ENCODE measurements around the gene EVC.

The EVC gene

GRCh38 chr4:5710961-5711478, at the start of gene EVC:
Gene EVC, plus strand, starts transcription at chr4:5711201. Its CDS starts 180 bp downstream, at chr4:5711381.
- Mint-ChIP-seq H3K9me3 (ENCODE audit: low read depth) (peaks cover 6% of the 10 kb centered on the region), H3K4me3 (peak within 1 kb of the TSS; percentile 72), H3K4me1 (ENCODE audit: low read depth) (peaks cover 21% of the 10 kb centered on the region), H3K27me3 (peaks cover 25% of the 10 kb centered on the region), H3K36me3 (peaks cover 3% of the 10 kb centered on the region), H3K27ac (no peak within 1 kb of the TSS)

DNA sequence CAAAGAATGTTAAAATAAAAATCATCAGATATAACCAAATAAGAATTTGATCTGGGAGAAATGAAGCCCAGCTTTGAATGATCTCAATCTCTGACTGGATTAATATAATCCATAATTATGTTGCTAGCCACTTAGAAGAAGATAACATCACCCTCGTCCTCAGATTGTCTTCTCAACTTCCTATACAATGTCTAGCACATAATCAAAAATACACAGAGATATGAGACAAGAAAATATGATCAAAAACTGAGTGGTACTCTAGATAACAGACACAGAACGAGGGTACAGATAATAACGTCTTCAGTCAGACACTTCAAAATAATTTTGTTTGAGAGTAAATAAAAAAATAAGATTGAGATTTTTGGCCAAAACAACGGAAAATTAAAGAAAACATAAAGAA, 49.8 kb upstream of the EVC start:
- H3K36me3 Mint-ChIP-seq = peaks cover 4% of the 10 kb centered on the region
- no peaks in the 10 kb centered on the region for H3K4me1 Mint-ChIP-seq (ENCODE audit: low read depth)
- H3K9me3 Mint-ChIP-seq (ENCODE audit: low read depth) = peaks cover 14% of the 10 kb centered on the region
- H3K27ac Mint-ChIP-seq = no peak overlapping the region
- H3K27me3 Mint-ChIP-seq = no peaks in the 10 kb centered on the region
- H3K4me3 Mint-ChIP-seq = no peak overlapping the region

GRCh38 chr4:5662555-5662954, 48.4 kb upstream of the EVC start:
- no peak overlapping the region for H3K4me3 Mint-ChIP-seq
- no peaks in the 10 kb centered on the region for H3K4me1 Mint-ChIP-seq (ENCODE audit: low read depth)
- peaks cover 14% of the 10 kb centered on the region for H3K9me3 Mint-ChIP-seq (ENCODE audit: low read depth)
- H3K27me3 Mint-ChIP-seq = no peaks in the 10 kb centered on the region
- no peak overlapping the region for H3K27ac Mint-ChIP-seq
- peaks cover 4% of the 10 kb centered on the region for H3K36me3 Mint-ChIP-seq

GRCh38 chr4:5664778-5665177, 46.2 kb upstream of the EVC start:
- Mint-ChIP-seq H3K4me3 (no peak overlapping the region), H3K27me3 (no peaks in the 10 kb centered on the region), H3K27ac (no peak overlapping the region), H3K36me3 (peaks cover 4% of the 10 kb centered on the region), H3K4me1 (ENCODE audit: low read depth) (no peaks in the 10 kb centered on the region), H3K9me3 (ENCODE audit: low read depth) (peaks cover 18% of the 10 kb centered on the region)

- H3K9me3 Mint-ChIP-seq (ENCODE audit: low read depth) = peaks cover 9% of the 10 kb centered on the region
- H3K27ac Mint-ChIP-seq = no peak overlapping the region
- no peaks in the 10 kb centered on the region for H3K4me1 Mint-ChIP-seq (ENCODE audit: low read depth)
- H3K27me3 Mint-ChIP-seq = no peaks in the 10 kb centered on the region
- no peak overlapping the region for H3K4me3 Mint-ChIP-seq
- H3K36me3 Mint-ChIP-seq = peaks cover 4% of the 10 kb centered on the region
Observed at GRCh38 chr4:5666741-5667140, 44.3 kb upstream of the EVC start.

DNA sequence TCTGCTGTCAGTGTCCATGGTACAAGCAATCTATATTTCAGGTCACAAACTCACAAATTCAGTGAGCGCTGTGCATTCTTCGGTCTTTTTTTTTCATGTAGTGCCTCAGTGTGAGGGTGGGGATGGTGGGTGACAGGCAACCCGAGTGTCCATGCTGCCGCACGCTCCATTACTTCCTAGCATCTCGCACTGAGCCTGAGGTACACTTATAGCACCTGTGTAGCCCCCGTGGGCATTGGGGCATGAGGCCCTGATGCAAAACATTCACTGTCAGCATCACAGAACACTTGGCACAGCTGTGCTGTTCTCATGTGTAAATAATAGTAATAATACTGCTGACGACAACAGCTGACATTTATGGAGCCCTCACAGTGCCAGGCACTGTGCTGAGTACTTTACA, 34.2 kb upstream of the EVC start:
- H3K27ac Mint-ChIP-seq = no peak overlapping the region

DNA sequence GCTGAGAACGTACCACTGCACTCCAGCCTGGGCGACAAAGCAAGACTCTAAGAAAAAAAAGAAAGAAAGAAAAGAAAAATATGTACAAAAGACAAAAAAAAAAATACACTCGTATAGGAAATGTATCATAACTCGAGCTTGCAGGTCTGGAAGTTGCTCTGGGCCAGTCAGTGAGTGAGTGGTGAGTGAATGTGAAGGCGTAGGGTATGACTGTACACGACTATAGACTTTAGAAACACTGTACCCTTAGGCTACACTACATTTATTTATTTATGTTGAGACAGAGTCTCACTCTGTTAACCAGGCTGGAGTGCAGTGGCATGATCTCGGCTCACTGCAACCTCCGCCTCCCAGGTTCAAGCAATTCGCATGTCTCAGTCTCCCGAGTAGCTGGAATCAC, 32.0 kb upstream of the EVC start:
- H3K4me1 Mint-ChIP-seq (ENCODE audit: low read depth) = no peaks in the 10 kb centered on the region
- no peak overlapping the region for H3K4me3 Mint-ChIP-seq
- H3K27ac Mint-ChIP-seq = no peak overlapping the region
- H3K9me3 Mint-ChIP-seq (ENCODE audit: low read depth) = no peaks in the 10 kb centered on the region
- H3K27me3 Mint-ChIP-seq = no peaks in the 10 kb centered on the region
- no peaks in the 10 kb centered on the region for H3K36me3 Mint-ChIP-seq

More for the DNA sequence above, 34.2 kb upstream of the EVC start:
- no peaks in the 10 kb centered on the region for H3K36me3 Mint-ChIP-seq
- H3K4me3 Mint-ChIP-seq = no peak overlapping the region
- no peaks in the 10 kb centered on the region for H3K27me3 Mint-ChIP-seq
- H3K9me3 Mint-ChIP-seq (ENCODE audit: low read depth) = no peaks in the 10 kb centered on the region
- no peaks in the 10 kb centered on the region for H3K4me1 Mint-ChIP-seq (ENCODE audit: low read depth)

GRCh38 chr4:5683566-5683965, 27.4 kb upstream of the EVC start:
- Mint-ChIP-seq H3K4me3 (no peak overlapping the region), H3K9me3 (ENCODE audit: low read depth) (no peaks in the 10 kb centered on the region), H3K27me3 (no peaks in the 10 kb centered on the region), H3K27ac (no peak overlapping the region), H3K4me1 (ENCODE audit: low read depth) (no peaks in the 10 kb centered on the region), H3K36me3 (no peaks in the 10 kb centered on the region)

- no peaks in the 10 kb centered on the region for H3K27me3 Mint-ChIP-seq
- H3K9me3 Mint-ChIP-seq (ENCODE audit: low read depth) = no peaks in the 10 kb centered on the region
- H3K27ac Mint-ChIP-seq = no peak overlapping the region
- H3K36me3 Mint-ChIP-seq = no peaks in the 10 kb centered on the region
- no peak overlapping the region for H3K4me3 Mint-ChIP-seq
- H3K4me1 Mint-ChIP-seq (ENCODE audit: low read depth) = no peaks in the 10 kb centered on the region
Observed at GRCh38 chr4:5685296-5685695, 25.7 kb upstream of the EVC start.

DNA sequence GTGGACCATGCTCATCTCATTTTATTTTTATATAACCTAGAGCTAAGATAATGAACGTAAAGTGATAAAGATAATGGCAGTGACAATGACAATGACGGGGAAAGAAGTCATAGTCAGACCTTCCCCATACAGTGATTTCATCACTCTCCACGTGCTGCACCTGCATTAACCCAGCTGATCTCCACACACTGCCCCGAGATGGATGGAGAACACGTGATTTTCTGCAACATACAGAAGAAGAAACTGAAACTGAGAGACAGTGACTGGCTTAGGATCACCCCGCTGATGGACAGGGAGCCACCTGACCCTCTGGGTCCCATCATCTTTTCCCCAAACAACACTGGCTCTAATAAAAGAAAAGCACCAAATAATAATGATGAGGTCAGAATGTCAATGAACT, 24.7 kb upstream of the EVC start:
- no peak overlapping the region for H3K27ac Mint-ChIP-seq
- H3K4me3 Mint-ChIP-seq = no peak overlapping the region
- no peaks in the 10 kb centered on the region for H3K4me1 Mint-ChIP-seq (ENCODE audit: low read depth)
- no peaks in the 10 kb centered on the region for H3K27me3 Mint-ChIP-seq
- H3K9me3 Mint-ChIP-seq (ENCODE audit: low read depth) = no peaks in the 10 kb centered on the region
- H3K36me3 Mint-ChIP-seq = no peaks in the 10 kb centered on the region

DNA sequence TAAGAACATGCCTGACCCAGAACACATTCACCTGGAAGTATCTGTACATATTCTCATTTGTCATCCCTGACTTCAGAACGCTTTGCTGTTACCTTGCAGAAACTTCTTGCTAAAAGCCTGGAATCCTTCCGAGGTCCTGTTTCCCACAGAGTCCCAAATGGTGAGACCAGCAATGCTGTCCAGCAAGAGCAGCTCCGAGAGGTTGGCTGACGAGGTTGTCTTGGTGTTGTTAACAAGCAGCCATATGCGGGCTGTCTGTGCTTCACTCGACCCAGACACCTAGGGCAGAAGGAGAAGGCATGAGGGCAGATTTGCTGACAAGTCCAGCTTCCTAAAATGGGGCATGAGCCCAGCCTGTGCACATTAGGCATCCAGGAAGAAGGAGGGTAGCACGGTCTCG, 21.9 kb upstream of the EVC start:
- Mint-ChIP-seq H3K4me1 (ENCODE audit: low read depth) (no peaks in the 10 kb centered on the region), H3K9me3 (ENCODE audit: low read depth) (no peaks in the 10 kb centered on the region), H3K4me3 (no peak overlapping the region), H3K27me3 (no peaks in the 10 kb centered on the region), H3K36me3 (no peaks in the 10 kb centered on the region), H3K27ac (no peak overlapping the region)

DNA sequence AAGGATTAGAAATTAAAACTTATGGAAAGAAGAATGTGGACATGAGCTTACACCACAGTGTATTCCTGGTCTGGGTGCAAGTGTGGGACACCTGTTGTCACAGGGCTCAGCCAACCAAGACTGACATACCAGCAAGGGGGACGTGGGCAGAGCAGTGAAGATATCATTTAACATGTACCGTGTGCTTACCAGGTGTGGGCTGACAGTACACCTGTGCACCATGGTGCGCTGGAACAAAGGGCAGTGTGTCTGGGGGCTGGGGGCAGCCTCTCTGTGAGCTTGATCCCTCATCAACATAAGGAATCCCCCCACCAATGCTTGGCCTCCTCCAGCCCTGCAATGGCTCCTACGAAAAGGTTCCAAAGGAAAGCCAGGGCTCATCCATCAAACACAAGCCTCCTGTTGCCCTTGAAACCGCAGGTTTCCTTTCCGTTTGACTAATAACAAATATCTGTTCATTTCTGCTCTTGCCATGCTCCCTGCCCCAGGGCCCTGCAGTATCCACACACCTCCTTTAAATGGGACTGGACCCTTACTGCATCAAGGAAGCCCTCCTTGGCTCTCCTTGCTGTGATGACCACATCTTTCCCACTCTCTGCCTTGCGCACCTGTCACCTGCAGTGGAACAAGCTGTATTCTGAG, 19.4 kb upstream of the EVC start:
- Mint-ChIP-seq H3K27me3 (no peaks in the 10 kb centered on the region), H3K9me3 (ENCODE audit: low read depth) (no peaks in the 10 kb centered on the region), H3K4me3 (no peak overlapping the region), H3K27ac (no peak overlapping the region), H3K36me3 (no peaks in the 10 kb centered on the region), H3K4me1 (ENCODE audit: low read depth) (no peaks in the 10 kb centered on the region)

GRCh38 chr4:5693871-5694270, 17.1 kb upstream of the EVC start:
- Mint-ChIP-seq H3K36me3 (no peaks in the 10 kb centered on the region), H3K4me1 (ENCODE audit: low read depth) (no peaks in the 10 kb centered on the region), H3K9me3 (ENCODE audit: low read depth) (no peaks in the 10 kb centered on the region), H3K27ac (no peak overlapping the region), H3K27me3 (no peaks in the 10 kb centered on the region), H3K4me3 (no peak overlapping the region)

GRCh38 chr4:5696341-5696740, 14.7 kb upstream of the EVC start:
- no peaks in the 10 kb centered on the region for H3K9me3 Mint-ChIP-seq (ENCODE audit: low read depth)
- H3K4me1 Mint-ChIP-seq (ENCODE audit: low read depth) = no peaks in the 10 kb centered on the region
- H3K36me3 Mint-ChIP-seq = no peaks in the 10 kb centered on the region
- no peak overlapping the region for H3K4me3 Mint-ChIP-seq
- H3K27ac Mint-ChIP-seq = no peak overlapping the region
- H3K27me3 Mint-ChIP-seq = no peaks in the 10 kb centered on the region

DNA sequence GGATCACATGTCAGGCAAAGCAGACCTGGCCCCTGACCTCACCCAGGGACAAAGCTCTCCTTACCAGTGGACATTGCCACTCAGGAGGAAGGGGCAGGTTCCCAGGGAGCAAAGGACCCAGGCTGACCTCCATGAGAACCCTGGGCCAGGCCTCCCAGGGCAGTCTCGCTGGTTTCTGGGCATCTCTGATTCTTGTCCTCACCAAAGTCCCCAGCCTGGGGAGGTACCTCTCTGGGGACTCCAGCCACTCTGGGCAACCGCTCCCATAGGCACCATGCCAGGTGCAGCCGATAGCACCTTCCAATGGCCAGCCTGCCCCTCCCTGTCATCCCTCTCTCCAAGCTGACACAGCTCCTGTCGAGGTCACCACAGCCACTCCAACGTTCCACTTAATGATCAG, 10.5 kb upstream of the EVC start:
- Mint-ChIP-seq H3K27ac (no peak overlapping the region), H3K4me1 (ENCODE audit: low read depth) (no peaks in the 10 kb centered on the region), H3K4me3 (no peak overlapping the region), H3K36me3 (peaks cover 5% of the 10 kb centered on the region), H3K27me3 (peaks cover 5% of the 10 kb centered on the region), H3K9me3 (ENCODE audit: low read depth) (no peaks in the 10 kb centered on the region)

DNA sequence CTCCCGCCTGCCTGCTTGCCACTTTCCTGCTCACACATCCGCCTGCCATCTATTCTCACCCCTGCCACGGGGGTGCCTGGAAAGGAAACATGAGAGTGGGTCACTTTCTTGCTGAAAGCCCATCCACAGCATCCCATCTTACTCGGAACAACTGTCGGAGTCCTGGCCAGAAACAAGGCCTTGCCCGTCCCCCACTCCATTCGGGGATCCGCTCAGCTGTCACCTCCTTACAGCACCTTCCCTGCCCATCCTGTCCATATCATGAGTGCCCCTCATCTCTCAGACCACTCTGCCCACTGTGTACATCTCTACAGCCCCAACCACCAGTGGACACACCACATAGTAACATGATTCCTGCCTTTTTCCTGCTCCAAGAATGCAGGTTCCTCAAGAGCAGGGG, 9.0 kb upstream of the EVC start:
- Mint-ChIP-seq H3K4me1 (ENCODE audit: low read depth) (peaks cover 3% of the 10 kb centered on the region), H3K27ac (no peak overlapping the region), H3K9me3 (ENCODE audit: low read depth) (no peaks in the 10 kb centered on the region), H3K4me3 (no peak overlapping the region), H3K27me3 (peaks cover 12% of the 10 kb centered on the region), H3K36me3 (peaks cover 5% of the 10 kb centered on the region)

Data from activated naive CD8-positive, alpha-beta T cell (primary cell).